ENCODE results near the gene SGMS2. TPM values are rescaled to one million over a fixed set of nuclear protein-coding genes. Genes with fewer than 3 reads are reported as not detected.

SGMS2 gene
- total and polyA plus RNA-seq, 2 of the 4 experiments (the other 2 are of a cell fraction), result 13.4 to 37.5 TPM

- H3K27ac ChIP-seq (ENCODE audit: insufficient read depth, low read length), result no peak overlapping the region
- ChIA-PET CTCF (interaction anchor here (1.5 kb wide), 1 partner anchor 54 kb away, joined by 3 read pairs; no protein-coding TSS in a partner anchor), POLR2A (ENCODE audit: unreplicated experiment) (no interaction called here)
- DNase-seq (no peak), ATAC-seq (ENCODE audit: low read depth) (no peak)
- H3K27me3 ChIP-seq (ENCODE audit: control insufficient read depth, insufficient read depth, low read length), result peaks cover 18% of the 10 kb centered on the region
- H2BK5ac ChIP-seq (ENCODE audit: low read depth, low read length, poor library complexity, severe bottlenecking), result no peak overlapping the region
- no TSS peak for BruUV-seq (replicated peaks)
- intact Hi-C loops (cut with micrococcal nuclease) (no loop called here), in situ Hi-C loops (cut with MboI; ENCODE audit: low sequenced_read_pairs) (no loop called here), dilution Hi-C loops (cut with HindIII; ENCODE audit: low sequenced_read_pairs, unreplicated experiment) (no loop called here)
- H3K14ac ChIP-seq (replicated peaks; ENCODE audit: low read depth, low read length), result no peak overlapping the region
- WGBS, 2 experiments (ENCODE audit: extremely low coverage in 2 of 2, insufficient read length in 1 of 2), result no CpG with 5 or more reads among the region's 4 CpGs
- no peak for TF ChIP-seq MAZ (IDR thresholded peaks at IDR 0.05; ENCODE audit: borderline replicate concordance, low read depth, low read length)
- TF ChIP-seq RAD21 (IDR thresholded peaks at IDR 0.05; ENCODE audit: low read length), result no peak
- no peak for TF ChIP-seq BHLHE40 (IDR thresholded peaks at IDR 0.05; ENCODE audit: low read depth, low read length)
- TF ChIP-seq MXI1 (IDR thresholded peaks at IDR 0.05; ENCODE audit: borderline replicate concordance, low read depth, low read length), result no peak
- TF ChIP-seq CEBPB (IDR thresholded peaks at IDR 0.05; ENCODE audit: low read depth, low read length), result no peak
- no peak for TF ChIP-seq CTCF (conservative IDR thresholded peaks at IDR 0.05; ENCODE audit: low read depth, low read length)
- TF ChIP-seq RCOR1 (IDR thresholded peaks at IDR 0.05; ENCODE audit: insufficient replicate concordance, low read length), result no peak
- no peak for TF ChIP-seq CHD1 (IDR thresholded peaks at IDR 0.05; ENCODE audit: low read depth, low read length)
- TF ChIP-seq NFE2L2 (IDR thresholded peaks at IDR 0.05; ENCODE audit: low read depth, low read length), result no peak
- no peak for TF ChIP-seq SMC3 (IDR thresholded peaks at IDR 0.05; ENCODE audit: low read depth, low read length)
- TF ChIP-seq FOS (IDR thresholded peaks at IDR 0.05; ENCODE audit: low read depth, low read length), result no peak
- no peak for TF ChIP-seq ELK1 (IDR thresholded peaks at IDR 0.05; ENCODE audit: borderline replicate concordance, low read depth, low read length)
- TF ChIP-seq RFX5 (IDR thresholded peaks at IDR 0.05; ENCODE audit: low read depth, low read length), result no peak
- TF ChIP-seq POLR2A (IDR thresholded peaks at IDR 0.05; ENCODE audit: low read depth, low read length), result no peak
- no peak for TF ChIP-seq MAFK (IDR thresholded peaks at IDR 0.05; ENCODE audit: low read depth, low read length)
- no peak overlapping the region for H4K8ac ChIP-seq (ENCODE audit: low read depth in 2 of 2, low read length in 2 of 2)
- no peaks in the 10 kb centered on the region for H3K4me1 ChIP-seq (ENCODE audit: control insufficient read depth, insufficient read depth, low read length)
- no peak overlapping the region for H3K4me3 ChIP-seq (ENCODE audit: insufficient read depth, low read depth, low read length)
- no peak overlapping the region for H3K4ac ChIP-seq (ENCODE audit: low read depth, low read length)
- H3K9me1 ChIP-seq (ENCODE audit: insufficient read depth, low read length), result no peaks in the 10 kb centered on the region
- no peak overlapping the region for H4K91ac ChIP-seq (ENCODE audit: insufficient read depth, low read depth, low read length)
- H3K9me3 ChIP-seq (ENCODE audit: control insufficient read depth, insufficient read depth, low read length), result no peaks in the 10 kb centered on the region
- no peak overlapping the region for H2AK9ac ChIP-seq (replicated peaks; ENCODE audit: low read depth, low read length, poor library complexity)
- H3K18ac ChIP-seq (ENCODE audit: low read depth, low read length), result no peak overlapping the region
- H3K56ac ChIP-seq (ENCODE audit: extremely low read depth, insufficient read depth, low read length), result no peak overlapping the region
- H2BK120ac ChIP-seq (ENCODE audit: low read depth, low read length), result no peak overlapping the region
- H2BK20ac ChIP-seq (ENCODE audit: low read depth, low read length), result no peak overlapping the region
- no peaks in the 10 kb centered on the region for H4K20me1 ChIP-seq (ENCODE audit: insufficient read depth, low read length)
- H3K4me2 ChIP-seq (ENCODE audit: low read depth, low read length), result no peak overlapping the region
- H3K79me1 ChIP-seq (ENCODE audit: low read depth in 1 of 2, low read length in 2 of 2), result no peaks in the 10 kb centered on the region
- no peak overlapping the region for H2AFZ ChIP-seq (replicated peaks; ENCODE audit: low read length, poor library complexity)
- H4K5ac ChIP-seq (ENCODE audit: low read depth, low read length), result no peak overlapping the region
- H2AK5ac ChIP-seq (ENCODE audit: low read depth, low read length), result no peak overlapping the region
- H3K36me3 ChIP-seq (ENCODE audit: control insufficient read depth, insufficient read depth, low read length), result no peaks in the 10 kb centered on the region
- H3K9ac ChIP-seq (ENCODE audit: low read depth, low read length), result no peak overlapping the region
- no peak overlapping the region for H3K23ac ChIP-seq (ENCODE audit: low read depth, low read length)
- no peak overlapping the region for H2BK15ac ChIP-seq (ENCODE audit: low read depth, low read length)
Observed at GRCh38 chr4:107808572-107808971, 16.2 kb upstream of the SGMS2 start.
